Esophagus squamous epithelium (tissue), 5 donors: ENCODE measurements around the gene RBPJL. TPM values are rescaled to one million over a fixed set of nuclear protein-coding genes. Genes with fewer than 3 reads are reported as not detected.

Experiments
- DNase-seq: peaks from one replicate; lab custom pipeline; 2025; lab: John Stamatoyannopoulos, UW
- H3K27ac ChIP-seq, 4 donors: fragments of 200-600 bp; sonication (generic); one replicate each; pipeline ENCODE4 v1.5.1; 2016 to 2019; ENCODE audit warnings: mild to moderate bottlenecking in 1 of 4
- H3K27me3 ChIP-seq, 4 donors: fragments of 200-600 bp; sonication (generic); 1 replicate in 3 of 4; 2 replicates in 1 of 4; pipeline versions ENCODE4 v1.5.1 to v1.6.0; 2017 to 2021; ENCODE audit warnings: antibody characterized with exemption in 1 of 4
- H3K36me3 ChIP-seq, 3 donors: fragments of 200-600 bp; sonication (generic); one replicate each; pipeline ENCODE4 v1.5.1; 2016 to 2019
- H3K4me1 ChIP-seq, 3 donors: fragments of 200-600 bp; sonication (generic); one replicate each; pipeline ENCODE4 v1.5.1; 2017 to 2019
- H3K4me3 ChIP-seq, 4 donors: fragments of 200-600 bp; sonication (generic); 1 replicate in 3 of 4; 2 replicates in 1 of 4; pipeline ENCODE4 v1.5.1; 2016 to 2019; ENCODE audit warnings: mild to moderate bottlenecking in 2 of 4, moderate library complexity in 1 of 4
- H3K9me3 ChIP-seq, 3 donors: fragments of 200-600 bp; sonication (generic); one replicate each; pipeline ENCODE4 v1.5.1; 2016 to 2019
- CTCF ChIP-seq, 6 experiments: fragments of 450-650 bp in 4 of 6; fragments of 200-600 bp in 2 of 6; sonication (generic) in 2 of 6; IDR thresholded peaks; one replicate each; pipeline ENCODE4 v1.5.1; 2016 to 2019; ENCODE audit warnings: antibody characterized with exemption in 6 of 6, mild to moderate bottlenecking in 4 of 6, moderate library complexity in 4 of 6
- POLR2A ChIP-seq, 4 donors: fragments of 450-650 bp; IDR thresholded peaks; one replicate each; pipeline ENCODE4 v1.6.1; 2017; ENCODE audit warnings: antibody characterized with exemption in 4 of 4, mild to moderate bottlenecking in 4 of 4, moderate library complexity in 3 of 4
- WGBS, 2 donors: methylation state at CpG; one replicate each; pipeline ENCODE4 v1.1.5; 2018; 5-methylcytosine and 5-hydroxymethylcytosine counted together
- intact Hi-C: fragments of 100-400 bp; cut with DNase I; formaldehyde crosslinking; loops from one replicate; pipeline ENCODE4 v1.15.0; 2022
- total RNA-seq, 4 donors: library from RNA; depleted of rRNA; stranded (reverse); fragments of >200 nt; gene quantifications; one replicate each; pipeline ENCODE4 v1.1.0, GENCODE V29; 2016
- donor health status: DM: yes; HTN: yes; CAD: no.

The RBPJL gene
- total RNA-seq, 4 donors from 2014 or later, result not detected

DNA sequence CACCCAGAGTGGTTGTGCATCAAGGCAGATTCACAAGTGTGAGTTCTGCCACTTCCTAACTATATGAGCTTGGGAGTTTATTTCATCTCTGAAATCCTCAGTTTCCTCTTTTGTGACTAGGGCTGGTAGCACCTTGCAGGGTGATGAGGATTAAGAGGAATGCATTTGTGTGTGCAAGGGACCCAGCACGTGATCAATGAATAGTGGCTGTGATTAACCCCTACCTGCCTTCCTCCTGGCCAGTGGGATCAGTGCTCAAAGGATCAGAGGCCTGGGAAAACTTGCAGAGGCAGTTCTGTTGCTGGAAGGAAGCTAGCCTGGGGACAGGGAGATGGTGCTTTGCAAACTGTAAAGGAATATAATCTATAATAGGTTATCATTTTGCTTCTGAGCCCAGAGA, 34.3 kb downstream of the RBPJL start:
- DNase-seq, result no peak
- Histone ChIP-seq H3K36me3 (peaks cover 0 to 8% (median 0%) of the 10 kb centered on the region in 3 donors), H3K27me3 (no peaks in the 10 kb centered on the region), H3K9me3 (no peaks in the 10 kb centered on the region), H3K27ac (peak overlapping the region; percentile 90 to 98 (median 93)), H3K4me3 (no peak overlapping the region), H3K4me1 (peaks cover 96 to 100% (median 97%) of the 10 kb centered on the region in 3 donors)
- intact Hi-C loops, result no loop called here
- 17 to 29% methylated on average over 1 of the region's 1 CpG for WGBS, 2 donors
- no peak for TF ChIP-seq CTCF (IDR thresholded peaks at IDR 0.05)
- no peak for TF ChIP-seq POLR2A (IDR thresholded peaks at IDR 0.05)

DNA sequence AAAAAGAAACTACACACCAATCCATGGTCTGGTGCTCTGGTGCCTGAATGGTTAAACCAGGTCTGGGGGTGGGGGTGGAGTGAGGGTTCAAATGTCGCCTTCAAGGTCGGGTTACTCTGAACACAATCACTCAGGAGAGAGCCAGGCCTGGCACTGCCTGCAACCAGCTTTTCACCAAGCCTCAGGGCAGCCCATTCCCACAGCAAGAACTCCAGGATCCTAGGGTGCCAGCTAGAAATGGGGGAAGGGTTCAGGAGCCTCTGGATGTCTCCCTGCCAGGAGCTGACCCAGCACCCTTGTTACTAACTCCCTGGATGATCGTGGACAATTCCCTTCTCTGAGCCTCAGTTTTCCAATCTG, 34.9 kb downstream of the RBPJL start:
- TF ChIP-seq POLR2A (IDR thresholded peaks at IDR 0.05) (no peak), CTCF (IDR thresholded peaks at IDR 0.05) (no peak)
- Histone ChIP-seq H3K4me1 (peaks cover 97 to 100% (median 97%) of the 10 kb centered on the region in 3 donors), H3K36me3 (peaks cover 0 to 5% (median 0%) of the 10 kb centered on the region in 3 donors), H3K27ac (peak overlapping the region; percentile 90 to 98 (median 94)), H3K4me3 (peak overlapping the region in 3 of 4 donors; percentile 80 to 87 (median 81)), H3K27me3 (no peaks in the 10 kb centered on the region), H3K9me3 (no peaks in the 10 kb centered on the region)
- WGBS, 2 donors, result 8 to 18% methylated on average over 2 of the region's 3 CpGs
- intact Hi-C loops, result no loop called here
- DNase-seq, result no peak

- no peaks in the 10 kb centered on the region for H3K9me3 ChIP-seq
- peaks cover 0 to 5% (median 0%) of the 10 kb centered on the region in 3 donors for H3K36me3 ChIP-seq
- H3K27ac ChIP-seq, result peak overlapping the region; percentile 90 to 98 (median 94)
- H3K27me3 ChIP-seq, result no peaks in the 10 kb centered on the region
- DNase-seq, result no peak
- TF ChIP-seq POLR2A (IDR thresholded peaks at IDR 0.05) (peak in 2 of 4 donors; percentile 12 to 35), CTCF (IDR thresholded peaks at IDR 0.05) (no peak)
- 15 to 23% methylated on average over 4 to 12 of the region's 16 CpGs for WGBS, 2 donors
- H3K4me3 ChIP-seq, result peak overlapping the region in 3 of 4 donors; percentile 80 to 87 (median 81)
- H3K4me1 ChIP-seq, result peaks cover 92 to 100% (median 97%) of the 10 kb centered on the region in 3 donors
- intact Hi-C loops, result no loop called here
Measured at GRCh38 chr20:45341939-45342854, 35.6 kb downstream of the RBPJL start.

DNA sequence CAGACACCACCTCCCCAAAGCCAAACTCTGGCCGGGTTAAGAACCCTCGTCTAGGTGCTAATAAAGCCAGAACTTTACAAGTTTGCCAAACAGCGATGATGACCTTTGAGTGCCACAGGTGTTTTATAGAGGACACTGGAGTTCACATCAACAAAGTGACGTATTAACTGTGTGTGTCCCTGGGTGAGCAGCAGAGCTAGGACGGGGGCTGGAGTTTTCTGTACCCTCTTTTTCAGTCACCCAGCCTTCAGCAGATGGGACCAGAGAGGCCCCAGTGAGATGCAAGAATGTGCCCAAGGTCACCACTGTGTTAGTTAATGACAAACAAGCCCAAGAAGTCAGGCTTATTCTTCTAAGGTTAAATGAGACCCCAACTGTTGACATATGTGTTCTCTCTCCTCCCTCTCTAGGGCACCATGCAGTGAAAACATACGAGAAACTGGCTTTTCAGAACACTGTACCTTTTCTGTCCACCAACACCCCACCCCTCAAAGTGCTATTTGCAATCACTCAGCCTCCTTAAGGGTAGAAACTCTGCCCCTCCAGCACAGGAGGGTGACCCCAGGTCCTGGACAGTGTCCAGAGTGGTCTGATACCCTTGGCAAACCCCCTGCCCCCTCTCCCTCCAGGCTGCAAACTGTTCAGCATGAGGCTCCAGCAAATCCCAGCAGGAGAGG, 36.4 kb downstream of the RBPJL start:
- intact Hi-C loops, result no loop called here
- peaks cover 84 to 98% (median 91%) of the 10 kb centered on the region in 3 donors for H3K4me1 ChIP-seq
- H3K9me3 ChIP-seq, result no peaks in the 10 kb centered on the region
- no peak for DNase-seq
- peak overlapping the region; percentile 90 to 98 (median 94) for H3K27ac ChIP-seq
- WGBS, 2 donors, result 49 to 66% methylated on average over 6 of the region's 6 CpGs
- H3K36me3 ChIP-seq, result peaks cover 0 to 5% (median 0%) of the 10 kb centered on the region in 3 donors
- no peaks in the 10 kb centered on the region for H3K27me3 ChIP-seq
- H3K4me3 ChIP-seq, result peak overlapping the region in 3 of 4 donors; percentile 80 to 87 (median 81)
- no peak for TF ChIP-seq POLR2A (IDR thresholded peaks at IDR 0.05)

DNA sequence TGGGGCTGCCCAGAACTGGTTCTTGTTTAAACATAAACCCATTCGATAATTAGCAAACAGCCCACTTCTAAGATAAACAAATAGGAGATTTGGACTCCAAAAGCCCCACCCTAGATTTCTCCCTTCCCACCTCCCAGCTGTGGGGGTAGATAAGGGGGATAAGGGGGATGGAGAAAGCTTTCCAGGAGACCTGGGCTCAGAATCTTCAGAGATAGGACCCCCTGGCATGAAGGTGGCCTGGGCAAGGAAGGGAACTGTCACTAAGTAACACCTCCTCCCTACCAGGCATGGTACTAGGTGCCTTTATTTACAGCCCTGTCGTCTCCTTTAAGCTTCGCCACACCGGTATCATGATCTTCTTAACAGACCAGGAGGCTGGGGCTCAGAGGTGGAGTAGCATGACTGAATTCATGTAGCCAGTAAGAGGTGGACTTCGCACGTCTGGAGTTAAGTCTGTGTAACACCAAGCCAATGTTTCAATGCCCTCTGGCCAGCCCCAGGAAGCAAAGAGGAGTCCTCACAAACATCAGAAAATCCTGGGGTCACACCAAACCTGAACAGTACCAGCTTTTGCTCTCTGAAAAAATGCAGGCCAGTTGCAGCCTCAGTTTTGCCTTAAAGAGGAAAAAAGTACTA, 37.0 kb downstream of the RBPJL start:
- Histone ChIP-seq H3K4me1 (peaks cover 77 to 96% (median 84%) of the 10 kb centered on the region in 3 donors), H3K27ac (peak overlapping the region; percentile 90 to 98 (median 94)), H3K9me3 (no peaks in the 10 kb centered on the region), H3K4me3 (peak overlapping the region; percentile 4 to 87 (median 80)), H3K27me3 (peaks cover 0 to 5% (median 0%) of the 10 kb centered on the region in 4 donors), H3K36me3 (peaks cover 0 to 5% (median 0%) of the 10 kb centered on the region in 3 donors)
- no peak for DNase-seq
- intact Hi-C loops, result no loop called here
- WGBS, 2 donors, result 33 to 55% methylated on average over 2 to 5 of the region's 6 CpGs
- no peak for TF ChIP-seq CTCF (IDR thresholded peaks at IDR 0.05)
- no peak for TF ChIP-seq POLR2A (IDR thresholded peaks at IDR 0.05)
